Measurements from ENCODE around the gene MEDAG. TPM values are rescaled to one million over a fixed set of nuclear protein-coding genes. Genes with fewer than 3 reads are reported as not detected.

MEDAG gene
- total RNA-seq = 19.4 and 31.4 TPM in 2 replicates

GRCh38 chr13:30905932-30906383 is at the start of gene MEDAG:
MEDAG (plus strand) TSS chr13:30906271; CDS start chr13:30906516, 245 bp downstream.

GRCh38 chr13:30932481-30933353 is 26.6 kb downstream of the MEDAG start, which contains the start of gene TEX26:
TEX26 (plus strand) TSS chr13:30932656; CDS start chr13:30932716, 60 bp downstream.

Other genes with a start within 250 kb of the MEDAG start
- gene ALOX5AP, start 170.7 kb upstream of the MEDAG start, total RNA-seq = 0.33 and 0.38 TPM in 2 replicates
- gene TEX26, start 26.4 kb downstream of the MEDAG start, total RNA-seq = not detected in 2 replicates

All from vein endothelial cell (primary cell).